NCI-H1436 (cell line): Measurements from ENCODE around the gene TERT.
"Not testable (repeated sequence)": the region's sequence is repeated elsewhere in the genome, so short reads cannot be mapped to it uniquely, and the experiment has no call there.

Experiments
- DNase-seq: peaks from one replicate; lab custom pipeline; 2025; lab: John Stamatoyannopoulos, UW

Gene TERT

DNA sequence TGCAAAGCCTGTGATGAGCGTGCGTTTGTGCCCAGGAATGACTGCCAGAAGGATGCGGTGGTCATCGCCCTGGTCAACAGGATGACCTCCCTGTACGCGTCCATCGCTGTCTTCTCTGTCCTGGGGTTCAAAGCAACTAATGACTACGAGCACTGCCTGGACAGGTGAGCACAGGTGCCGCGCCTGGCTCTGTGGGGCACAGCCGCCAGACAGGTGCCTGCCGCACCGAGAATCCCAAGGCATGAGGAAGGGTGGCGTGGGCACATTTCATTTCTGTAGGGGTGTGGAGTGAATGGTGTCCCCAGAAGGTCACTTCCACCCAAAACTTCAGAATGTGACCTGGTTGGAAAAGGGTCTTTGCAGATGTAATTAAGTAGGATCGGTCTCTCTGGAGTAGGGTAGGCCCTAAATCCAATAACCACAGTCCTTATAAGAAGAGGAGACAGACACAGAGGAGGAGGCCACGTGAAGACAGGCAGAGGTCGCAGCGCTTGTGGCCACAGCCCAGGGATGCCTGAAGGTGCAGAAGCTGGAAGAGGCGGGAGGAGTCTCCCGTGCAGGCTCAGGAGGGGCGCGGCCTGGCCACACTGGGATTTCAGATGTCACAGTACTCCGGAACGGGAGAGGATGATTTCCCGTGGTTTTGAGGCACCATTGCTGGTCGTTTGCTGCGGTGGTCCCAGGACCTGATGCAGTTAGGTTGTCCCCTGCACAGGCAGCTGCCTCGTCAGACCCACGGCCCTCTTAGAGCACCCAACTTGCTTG lies 54.2 kb downstream of the TERT start:
- DNase-seq: no peak

DNA sequence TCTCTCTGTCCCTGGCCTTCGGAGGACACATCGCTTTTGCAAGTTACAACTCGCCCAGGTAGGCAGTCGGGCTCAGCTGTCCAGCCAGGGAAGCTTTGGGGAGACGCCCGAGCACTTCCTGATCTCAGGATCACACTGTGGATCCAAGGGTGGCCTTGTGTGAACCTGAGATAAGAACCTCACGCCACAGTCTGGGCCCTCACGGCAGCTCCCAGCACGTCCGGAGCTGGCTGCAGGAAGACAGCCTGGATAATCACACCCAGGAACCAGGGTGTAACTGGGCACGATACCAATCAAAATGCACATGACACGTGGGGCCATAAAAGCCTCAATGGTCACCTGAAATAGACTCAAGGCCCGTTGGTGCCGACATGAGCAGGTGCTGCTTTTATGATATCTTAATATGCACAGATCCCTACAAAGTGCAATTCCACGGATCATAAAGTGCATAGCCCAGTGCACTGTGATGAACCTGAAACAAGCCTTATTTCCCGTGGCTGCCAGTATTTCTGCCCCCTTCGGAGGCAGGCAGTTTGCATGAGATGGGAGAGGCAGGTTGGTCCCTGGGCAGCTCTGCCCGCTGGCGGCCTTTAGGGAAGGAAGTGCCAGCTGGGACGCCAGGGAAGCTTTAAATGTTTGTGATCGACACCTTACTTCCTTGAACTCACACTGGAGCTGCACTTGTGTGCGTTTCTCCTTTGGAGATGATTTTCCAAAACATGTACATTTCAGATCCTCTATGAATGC lies 55.2 kb downstream of the TERT start:
- no peak for DNase-seq

DNA sequence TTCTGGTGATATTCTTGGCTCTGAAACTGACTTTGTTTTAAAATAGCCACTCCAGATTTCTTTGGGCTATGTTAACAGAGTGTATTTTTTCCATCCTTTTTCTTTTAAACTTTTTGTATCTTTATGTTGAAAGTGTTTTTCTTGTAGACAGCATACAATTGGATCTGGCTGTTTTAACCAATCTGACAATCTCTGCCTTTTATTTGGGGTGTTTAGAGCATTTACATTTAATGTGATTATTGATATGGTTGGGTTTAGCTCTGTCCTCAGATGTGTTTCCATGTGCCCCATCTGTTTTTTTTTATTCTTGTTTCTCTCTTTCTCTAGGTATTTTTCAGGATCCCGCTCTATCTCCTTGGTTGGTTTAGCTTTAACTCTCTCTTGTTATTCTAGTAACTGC lies 59.0 kb downstream of the TERT start:
- no peak for DNase-seq

DNA sequence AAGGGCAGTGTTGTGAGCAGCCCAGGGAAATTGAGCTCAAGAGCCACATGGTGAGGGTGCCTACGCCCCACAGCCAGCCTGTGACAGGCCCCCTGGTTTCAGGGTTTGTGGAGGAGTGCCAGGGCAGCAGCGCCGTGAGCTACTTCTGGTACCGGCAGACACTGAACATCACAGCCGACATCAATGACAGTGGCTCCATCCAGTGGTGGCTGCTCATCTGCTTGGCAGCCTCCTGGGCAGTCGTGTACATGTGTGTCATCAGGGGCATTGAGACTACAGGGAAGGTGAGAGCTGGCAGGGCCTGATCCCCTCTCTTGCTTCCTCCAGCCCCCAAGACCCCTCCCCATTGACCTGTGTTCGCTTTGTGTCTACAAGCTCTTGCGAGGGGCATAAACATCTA lies 59.5 kb downstream of the TERT start:
- DNase-seq: no peak

DNA sequence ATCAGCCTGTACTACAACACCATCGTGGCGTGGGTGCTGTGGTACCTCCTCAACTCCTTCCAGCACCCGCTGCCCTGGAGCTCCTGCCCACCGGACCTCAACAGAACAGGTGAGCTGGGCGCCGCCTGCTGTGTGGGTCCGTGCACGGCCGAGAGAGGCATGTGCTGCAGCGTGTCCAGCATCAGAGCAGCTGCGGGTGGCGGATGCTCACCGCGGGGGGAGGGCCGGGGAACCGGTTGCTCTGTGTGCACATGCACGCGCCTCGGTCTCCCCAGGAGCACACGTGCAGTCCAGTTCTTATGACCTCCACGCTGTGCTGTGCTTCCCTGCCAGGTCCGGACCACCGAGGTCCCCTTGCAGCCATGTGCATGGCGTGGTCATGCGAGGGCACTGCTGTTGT lies 62.1 kb downstream of the TERT start:
- DNase-seq: no peak

DNA sequence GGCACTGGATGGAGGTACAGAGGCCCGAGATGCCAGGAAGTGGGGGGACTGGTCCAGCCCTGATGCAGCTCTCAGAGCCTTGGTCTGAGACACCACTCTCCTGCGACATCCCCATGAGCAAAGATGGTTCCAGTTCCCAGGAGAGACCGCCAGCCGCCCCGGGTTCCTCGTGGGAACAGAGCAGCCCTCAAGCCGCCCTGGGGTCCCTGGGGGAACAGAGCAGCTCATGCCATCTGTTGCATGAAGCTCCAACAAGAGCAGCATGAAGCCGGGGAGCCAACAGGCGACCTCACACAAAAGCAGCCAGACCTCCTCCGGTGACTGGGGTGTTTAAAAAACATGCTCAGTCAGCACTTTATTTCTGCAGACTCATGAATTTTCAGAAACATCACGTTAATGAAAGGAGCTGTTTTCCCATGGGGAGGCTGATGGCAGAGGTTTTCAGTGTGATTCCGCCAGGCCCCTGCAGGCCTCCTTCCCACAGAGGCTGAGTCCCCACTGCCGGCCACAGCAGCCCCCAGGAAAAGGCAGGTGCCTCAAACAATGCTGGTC lies 63.4 kb downstream of the TERT start:
- DNase-seq: peak; percentile 72

DNA sequence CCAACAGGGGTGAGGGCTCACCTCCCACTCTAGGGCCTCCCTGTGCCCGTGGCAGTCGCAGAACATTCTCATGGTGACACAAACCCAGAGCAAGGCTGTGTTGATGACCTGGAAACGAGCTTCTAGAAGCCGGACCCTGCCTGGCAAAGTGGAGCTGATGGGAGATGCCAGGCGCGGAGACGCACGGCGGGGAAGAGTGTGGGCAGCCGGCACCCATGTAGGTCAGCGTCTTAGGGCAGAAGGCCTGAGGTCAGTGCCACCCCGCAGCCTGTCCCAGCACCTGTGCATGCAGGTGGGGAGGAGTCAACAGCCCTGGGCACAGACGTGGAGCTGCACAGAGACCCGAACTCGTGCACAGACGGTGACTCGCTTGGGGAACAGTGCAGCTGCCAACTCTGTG lies 64.3 kb downstream of the TERT start:
- no peak for DNase-seq

DNA sequence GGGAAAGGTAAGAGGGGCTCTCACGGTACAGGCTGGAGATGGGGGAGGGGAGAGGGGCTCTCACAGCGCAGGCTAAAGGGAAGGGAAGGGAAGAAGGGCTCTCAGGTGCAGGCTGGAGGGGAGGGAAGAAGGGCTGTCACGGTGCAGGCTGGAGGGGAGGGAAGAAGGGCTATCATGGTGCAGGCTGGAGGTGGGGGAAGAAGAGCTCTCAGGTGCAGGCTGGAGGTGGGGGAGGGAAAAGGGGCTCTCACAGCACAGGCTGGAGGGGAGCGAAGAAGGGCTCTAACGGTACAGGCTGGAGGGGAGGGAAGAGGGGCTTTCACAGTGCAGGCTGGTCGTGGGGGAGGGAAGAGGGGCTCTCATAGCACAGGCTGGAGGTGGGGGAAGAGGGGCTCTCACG lies 65.0 kb downstream of the TERT start:
- no peak for DNase-seq

DNA sequence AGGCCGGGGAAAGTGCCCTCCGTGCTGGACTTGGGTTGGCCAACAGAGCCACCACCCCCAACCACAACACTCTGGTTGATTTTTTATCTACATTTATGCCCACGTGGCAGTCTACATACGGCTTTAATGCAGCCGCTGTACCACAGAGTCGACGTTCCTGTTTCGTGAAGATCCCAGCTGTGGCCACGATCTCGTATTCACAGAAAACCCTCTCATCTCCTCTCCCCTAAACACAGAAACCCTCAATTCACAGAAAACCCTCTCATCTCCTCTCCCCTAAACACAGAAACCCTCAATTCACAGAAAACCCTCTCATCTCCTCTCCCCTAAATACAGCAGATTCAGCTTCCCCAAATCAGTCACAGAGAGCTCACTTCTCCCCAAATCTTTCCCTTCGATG lies 65.8 kb downstream of the TERT start:
- DNase-seq: not testable (repeated sequence)

DNA sequence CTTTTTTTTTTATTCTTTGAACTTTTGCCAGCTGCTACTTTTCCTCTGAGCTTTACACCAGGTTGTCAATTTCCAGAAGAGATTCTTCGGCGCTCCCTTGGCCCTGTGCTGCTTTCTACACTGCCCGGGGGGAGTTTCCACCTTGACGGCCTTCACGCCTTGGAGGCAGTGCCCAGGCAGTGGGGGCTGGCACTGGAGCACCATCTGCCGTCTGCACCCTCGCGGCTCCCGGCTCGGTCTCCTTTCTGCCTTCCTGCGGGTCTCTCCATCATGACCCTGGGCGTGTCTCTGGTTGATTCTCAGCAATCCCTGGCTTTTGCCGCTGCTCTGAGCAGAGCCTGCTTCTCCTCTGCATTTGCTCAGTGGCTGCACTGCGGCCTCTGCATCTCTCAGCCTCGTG lies 66.7 kb downstream of the TERT start:
- no peak for DNase-seq

DNA sequence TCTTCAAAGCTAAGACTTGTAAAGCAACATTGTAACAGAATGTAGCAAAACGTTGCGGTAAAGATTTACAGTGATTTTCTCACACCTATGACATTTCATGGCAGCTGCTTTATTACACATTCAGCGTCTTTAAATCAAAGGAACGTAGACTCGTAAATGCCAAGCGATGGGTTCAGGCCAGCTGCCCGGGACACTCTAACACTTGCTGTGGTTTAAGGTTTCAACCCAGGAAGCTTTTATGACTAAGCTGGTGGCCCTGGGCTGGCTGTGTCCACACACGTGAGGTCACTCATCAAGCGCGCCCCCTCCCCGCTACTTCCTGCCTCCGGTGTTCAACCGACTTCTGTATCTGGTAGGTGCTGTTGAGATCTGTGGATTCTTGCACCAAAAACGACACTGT lies 67.2 kb downstream of the TERT start:
- DNase-seq: no peak

DNA sequence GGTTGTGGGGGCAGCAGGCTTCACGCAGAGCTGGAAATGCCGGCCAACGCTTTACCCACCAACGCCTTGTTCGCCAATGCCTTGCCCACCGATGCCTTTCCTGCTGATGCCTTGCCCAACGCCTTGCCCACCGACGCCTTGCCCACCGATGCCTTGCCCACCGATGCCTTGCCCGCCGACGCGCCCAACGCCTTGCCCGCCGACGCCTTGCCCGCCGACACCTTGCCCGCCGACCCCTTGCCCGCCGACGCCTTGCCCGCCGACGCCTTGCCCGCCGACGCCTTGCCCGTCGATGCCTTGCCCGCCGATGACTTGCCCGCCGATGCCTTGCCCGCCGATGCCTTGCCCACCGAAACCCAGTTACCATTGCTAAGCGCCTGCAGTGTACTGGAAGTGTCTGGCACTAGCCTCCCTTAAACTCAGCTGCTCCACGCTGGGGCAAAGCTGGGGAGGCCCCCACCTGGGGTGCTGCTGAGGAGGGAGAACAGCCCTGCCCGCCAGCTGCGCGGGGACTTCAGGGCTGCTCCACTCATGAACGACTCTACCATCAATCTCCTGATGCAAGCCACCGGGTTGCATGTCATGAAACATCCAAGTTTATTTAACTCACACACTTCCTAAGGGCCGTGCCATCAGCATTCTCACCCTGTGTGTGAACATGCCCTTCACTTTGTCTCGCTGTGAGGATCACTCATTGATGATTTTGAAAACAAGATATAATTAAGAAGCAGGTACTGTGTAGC lies 67.9 kb downstream of the TERT start:
- DNase-seq: no peak

DNA sequence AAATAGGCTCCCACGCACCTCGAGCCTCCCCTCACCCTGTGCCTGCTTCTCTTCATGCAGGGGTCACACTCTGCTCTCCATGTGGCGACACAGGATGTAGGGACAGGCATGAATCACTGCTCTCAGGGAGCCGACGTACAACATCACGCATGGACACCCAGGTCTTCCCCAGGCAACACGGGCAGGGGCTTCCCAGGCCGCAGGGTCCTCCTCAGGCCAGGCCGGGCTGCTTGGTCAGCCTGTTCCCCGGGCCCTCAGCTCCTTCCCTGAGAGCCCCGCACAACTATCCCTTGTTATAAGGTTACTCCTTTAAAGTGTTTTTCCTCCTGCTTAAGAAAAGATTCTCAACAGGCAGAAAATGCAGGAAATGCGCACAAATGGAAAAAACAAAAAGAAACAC lies 68.6 kb downstream of the TERT start:
- no peak for DNase-seq

DNA sequence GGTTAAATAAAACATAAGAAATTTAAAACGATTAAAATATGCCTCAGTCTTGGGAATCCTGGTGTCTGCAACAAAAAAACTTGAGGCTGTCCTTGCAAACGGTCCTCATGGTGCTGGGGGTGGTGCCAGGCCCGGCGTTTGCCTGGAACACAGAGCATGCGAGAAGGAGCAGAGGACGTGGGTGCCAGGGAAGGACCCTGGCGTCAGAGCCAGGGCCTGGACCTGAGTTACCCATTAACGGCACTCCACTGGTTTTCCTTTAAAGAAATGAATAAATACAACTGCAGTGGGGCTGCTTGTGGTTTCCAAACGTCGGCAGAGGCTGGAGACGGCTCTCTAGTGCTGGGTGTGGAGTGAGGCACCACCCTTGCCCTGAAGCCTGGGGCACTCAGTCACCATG lies 69.8 kb downstream of the TERT start, which contains the start of gene SLC6A18:
SLC6A18 (plus strand) TSS at position 301 of the 400 bp plus-strand sequence; CDS start at position 398, 97 bp downstream.
- no peak for DNase-seq

DNA sequence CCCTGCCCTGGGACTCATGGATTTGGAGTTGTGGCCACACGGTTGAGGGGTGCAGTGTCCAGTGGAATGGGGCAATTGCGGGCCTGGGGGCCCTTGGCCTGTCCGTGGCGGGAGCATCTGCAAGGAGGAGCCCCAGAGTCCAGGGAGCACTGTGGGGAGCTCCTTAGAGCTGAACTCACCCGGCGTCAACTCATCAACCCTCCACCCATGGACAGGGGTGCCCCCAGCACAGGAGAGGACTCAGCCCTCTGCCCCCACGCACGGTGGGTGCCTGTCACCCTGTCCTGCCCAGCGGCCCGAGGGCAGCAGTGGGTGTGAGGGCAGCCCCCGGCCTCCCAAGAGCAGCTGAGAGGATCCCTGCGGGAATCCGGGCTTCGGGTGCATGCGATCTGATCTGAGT lies 70.2 kb downstream of the TERT start:
- DNase-seq: no peak

DNA sequence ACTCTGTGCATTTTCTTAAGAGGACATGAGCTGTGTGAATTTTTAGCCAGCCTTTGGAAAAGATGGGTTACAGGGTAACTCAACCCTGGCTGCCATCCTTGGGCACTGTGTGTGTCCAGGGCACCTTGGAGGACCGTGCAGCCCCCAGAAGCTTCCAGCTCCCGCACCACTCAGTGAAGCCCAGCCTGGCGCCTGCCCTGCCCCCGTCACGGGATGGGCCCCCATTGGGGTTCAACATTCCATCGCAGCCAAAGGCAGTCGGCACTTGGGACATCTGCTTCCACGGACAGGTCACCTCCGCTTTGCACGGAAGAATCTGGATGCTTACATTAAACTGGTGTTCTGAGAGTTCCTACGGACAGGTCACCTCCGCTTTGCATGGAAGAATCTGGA lies 71.6 kb downstream of the TERT start:
- DNase-seq: no peak

DNA sequence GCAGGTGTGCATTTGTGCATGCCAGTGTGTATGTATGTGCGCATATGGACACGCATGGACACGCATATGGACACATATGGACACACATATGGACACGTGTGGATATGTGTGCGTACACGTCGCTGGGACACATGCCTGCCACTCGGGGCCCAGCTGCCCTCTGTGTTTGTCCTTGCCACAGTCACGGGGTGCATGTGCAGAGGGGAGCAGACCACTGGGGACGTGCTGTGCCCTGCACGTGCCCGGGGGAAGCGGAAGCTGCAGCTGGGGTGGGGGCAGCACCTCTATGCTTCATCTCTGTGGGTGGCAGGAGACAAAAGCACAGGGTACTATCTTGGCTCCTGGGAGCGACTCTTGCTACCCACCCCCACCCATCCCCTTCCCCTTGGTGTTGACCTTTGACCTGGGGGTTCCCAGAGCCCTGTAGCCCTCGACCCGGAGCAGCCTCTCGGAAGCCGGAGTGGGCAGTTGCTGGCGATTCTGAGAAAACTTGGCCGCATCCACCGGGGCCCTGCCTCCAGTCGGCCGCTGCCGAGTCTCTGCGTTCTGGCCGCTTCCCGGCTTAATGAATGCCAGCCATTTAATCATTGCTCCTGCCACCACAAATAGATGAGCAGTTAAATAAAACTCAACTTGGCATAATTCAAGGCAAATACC lies 72.1 kb downstream of the TERT start:
- DNase-seq: no peak

DNA sequence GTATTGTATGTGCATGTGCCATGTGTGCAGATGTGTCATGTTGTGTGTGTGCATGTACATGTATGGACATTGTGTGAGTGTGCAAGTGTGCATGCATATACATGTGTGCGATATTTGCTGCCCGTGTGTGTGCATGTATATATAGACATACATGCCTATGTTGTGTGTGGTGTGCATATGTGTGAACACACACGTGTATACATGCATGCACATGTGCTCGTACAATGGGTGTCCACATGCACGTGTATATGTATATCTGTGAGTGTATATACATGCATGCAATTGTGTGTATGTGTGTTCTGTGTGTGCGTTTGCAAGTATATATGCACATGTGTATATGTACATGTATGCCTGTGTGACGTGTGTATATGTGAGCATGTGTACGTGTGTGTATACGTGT lies 72.7 kb downstream of the TERT start:
- no peak for DNase-seq

DNA sequence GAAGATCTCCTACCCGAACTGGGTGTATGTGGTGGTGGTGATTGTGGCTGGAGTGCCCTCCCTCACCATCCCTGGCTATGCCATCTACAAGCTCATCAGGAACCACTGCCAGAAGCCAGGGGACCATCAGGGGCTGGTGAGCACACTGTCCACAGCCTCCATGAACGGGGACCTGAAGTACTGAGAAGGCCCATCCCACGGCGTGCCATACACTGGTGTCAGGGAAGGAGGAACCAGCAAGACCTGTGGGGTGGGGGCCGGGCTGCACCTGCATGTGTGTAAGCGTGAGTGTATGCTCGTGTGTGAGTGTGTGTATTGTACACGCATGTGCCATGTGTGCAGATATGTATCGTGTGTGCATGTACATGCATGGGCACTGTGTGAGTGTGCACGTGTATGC lies 73.1 kb downstream of the TERT start:
- DNase-seq: no peak

DNA sequence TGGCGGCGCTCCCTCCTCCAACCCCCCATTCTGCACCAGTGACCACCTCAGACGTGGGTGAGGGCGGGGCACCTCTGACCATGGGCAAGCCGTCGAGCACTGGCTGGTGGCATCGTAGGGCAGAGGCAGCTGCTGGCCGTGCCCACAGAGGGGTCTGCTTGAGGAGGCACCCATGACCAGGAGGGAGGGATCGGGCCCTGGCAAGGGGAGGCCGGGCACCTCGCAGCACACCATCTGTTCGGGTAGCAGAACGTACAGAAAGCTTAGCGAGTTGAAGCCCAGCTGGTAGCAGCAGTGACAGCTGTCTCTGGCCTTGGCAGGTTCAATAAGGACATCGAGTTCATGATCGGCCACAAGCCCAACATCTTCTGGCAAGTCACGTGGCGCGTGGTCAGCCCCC lies 74.0 kb downstream of the TERT start:
- no peak for DNase-seq

DNA sequence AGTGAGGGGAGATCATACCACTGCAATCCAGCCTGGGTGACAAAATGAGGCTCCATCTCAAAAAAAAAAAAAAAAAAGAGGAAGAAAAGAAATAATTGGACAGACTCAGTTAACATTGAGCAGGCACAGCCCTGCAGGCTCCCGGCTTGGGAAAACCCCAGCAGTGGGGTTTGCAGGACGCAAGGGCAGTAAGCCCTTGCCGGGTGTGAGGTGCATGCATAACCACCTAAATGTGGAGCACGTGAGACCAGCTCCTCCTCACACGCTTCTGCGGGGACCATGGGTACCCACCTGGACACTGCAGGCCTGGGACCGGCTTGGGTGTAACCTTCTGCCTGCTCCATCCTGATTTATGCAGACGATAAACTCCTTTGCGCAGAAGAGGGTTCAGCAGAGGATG lies 74.5 kb downstream of the TERT start:
- DNase-seq: no peak

DNA sequence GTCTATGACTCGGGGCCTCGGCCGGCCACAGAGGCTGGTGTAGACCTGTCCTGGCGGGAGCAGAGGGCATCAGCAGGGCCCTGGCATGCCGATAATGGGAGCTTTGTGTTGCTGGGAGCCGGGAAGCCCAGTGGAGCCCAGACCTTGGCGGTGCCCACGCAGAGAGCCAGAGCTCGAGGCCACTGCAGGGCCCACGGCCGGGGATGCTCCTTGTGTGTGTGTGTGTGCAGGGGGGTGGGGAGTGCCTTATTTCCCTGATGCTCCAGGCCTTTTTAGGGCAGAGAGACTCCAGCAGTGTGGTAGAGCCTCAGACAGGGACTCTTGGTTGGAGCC lies 75.1 kb downstream of the TERT start:
- no peak for DNase-seq
